ENCODE data around the gene ZNF598.

GRCh38 chr16:1963806-1964505 is 45.7 kb downstream of the ZNF598 start:
- TF ChIP-seq JUND (IDR thresholded peaks at IDR 0.05), result no peak
- TF ChIP-seq RXRA (IDR thresholded peaks at IDR 0.05), result no peak
- TF ChIP-seq, protein P1, sequence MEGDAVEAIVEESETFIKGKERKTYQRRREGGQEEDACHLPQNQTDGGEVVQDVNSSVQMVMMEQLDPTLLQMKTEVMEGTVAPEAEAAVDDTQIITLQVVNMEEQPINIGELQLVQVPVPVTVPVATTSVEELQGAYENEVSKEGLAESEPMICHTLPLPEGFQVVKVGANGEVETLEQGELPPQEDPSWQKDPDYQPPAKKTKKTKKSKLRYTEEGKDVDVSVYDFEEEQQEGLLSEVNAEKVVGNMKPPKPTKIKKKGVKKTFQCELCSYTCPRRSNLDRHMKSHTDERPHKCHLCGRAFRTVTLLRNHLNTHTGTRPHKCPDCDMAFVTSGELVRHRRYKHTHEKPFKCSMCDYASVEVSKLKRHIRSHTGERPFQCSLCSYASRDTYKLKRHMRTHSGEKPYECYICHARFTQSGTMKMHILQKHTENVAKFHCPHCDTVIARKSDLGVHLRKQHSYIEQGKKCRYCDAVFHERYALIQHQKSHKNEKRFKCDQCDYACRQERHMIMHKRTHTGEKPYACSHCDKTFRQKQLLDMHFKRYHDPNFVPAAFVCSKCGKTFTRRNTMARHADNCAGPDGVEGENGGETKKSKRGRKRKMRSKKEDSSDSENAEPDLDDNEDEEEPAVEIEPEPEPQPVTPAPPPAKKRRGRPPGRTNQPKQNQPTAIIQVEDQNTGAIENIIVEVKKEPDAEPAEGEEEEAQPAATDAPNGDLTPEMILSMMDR (IDR thresholded peaks at IDR 0.05; ENCODE audit: low read depth, low read length, missing input control), result no peak
- TF ChIP-seq HNF4A (conservative IDR thresholded peaks at IDR 0.05), result no peak
- TF ChIP-seq GABPA (IDR thresholded peaks at IDR 0.05 in 1 of 2, conservative IDR thresholded peaks at IDR 0.05 in 1 of 2), result no peak
